GM12878 (cell line): Measurements from ENCODE around the gene ASIC2. TPM values are rescaled to one million over a fixed set of nuclear protein-coding genes. Genes with fewer than 3 reads are reported as not detected.

Experiments
- ATAC-seq: fragments of 200-7000 bp; cut with Tn5 transposase; 3 replicates; pipeline ENCODE4 v1.9.1; 2020; ENCODE audit warnings: mild to moderate bottlenecking, moderate library complexity
- BruUV-seq: library from RNA; stranded (reverse); fragments of 400-500 nt; replicated peaks from 2 replicates; lab custom pipeline; 2021; lab: Mats Ljungman, UMichigan
- CTCF ChIA-PET: fragments of 300-600 bp; sonication (Branson Sonifier 250); formaldehyde crosslinking; extraction: SDS; loops from one replicate; lab custom pipeline; 2021; ENCODE audit warnings: inconsistent platforms; lab: Yijun Ruan, JAX
- POLR2A ChIA-PET: fragments of 350-600 bp; formaldehyde crosslinking; extraction: SDS; loops from one replicate; lab custom pipeline; 2021; ENCODE audit warnings: inconsistent platforms; lab: Charles Lee
- RAD21 ChIA-PET: fragments of 300-600 bp; sonication (Branson Sonifier 250); formaldehyde crosslinking; loops from one replicate; lab custom pipeline; 2023; ENCODE audit warnings: antibody characterized with exemption; ENCODE audit not compliant: unreplicated experiment; lab: Charles Lee
- SMC1A ChIA-PET: fragments of 300-600 bp; sonication (Branson Sonifier 250); formaldehyde crosslinking; loops from one replicate; lab custom pipeline; 2023; ENCODE audit not compliant: unreplicated experiment, uncharacterized antibody; lab: Charles Lee
- DNase-seq: peaks from one replicate; pipeline ENCODE4 v3.0.0-alpha.2; 2011; ENCODE audit warnings: low read depth, low spot score
- FAIRE-seq: peaks from 3 replicates; lab custom pipeline; 2011; peaks lifted over from hg19 to GRCh38; lab: Jason Lieb, UNC
- H2AFZ ChIP-seq: 2 replicates; pipeline ENCODE4 v1.6.0; 2011; ENCODE audit warnings: low read depth, low read length, control low read depth; ENCODE audit not compliant: control insufficient read depth
- H3K27ac ChIP-seq: 2 replicates; pipeline ENCODE4 v1.5.1; 2011; ENCODE audit warnings: control low read depth; ENCODE audit not compliant: control insufficient read depth, insufficient read depth
- H3K27me3 ChIP-seq, 2 experiments: replicated peaks in 1 of 2; 2 replicates each; pipeline versions ENCODE4 v1.6.0 to v1.6.1; 2011; ENCODE audit warnings: low read length in 1 of 2; ENCODE audit not compliant: control insufficient read depth in 2 of 2, insufficient read depth in 2 of 2
- H3K36me3 ChIP-seq, 2 experiments: 2 replicates each; pipeline ENCODE4 v1.5.1; 2011; ENCODE audit warnings: low read length in 1 of 2; ENCODE audit not compliant: control insufficient read depth in 2 of 2, insufficient read depth in 2 of 2
- H3K4me1 ChIP-seq: 2 replicates; pipeline ENCODE4 v1.6.1; 2011; ENCODE audit warnings: mild to moderate bottlenecking, low read length, moderate library complexity, mixed read lengths; ENCODE audit not compliant: control insufficient read depth, insufficient read depth
- H3K4me2 ChIP-seq: 2 replicates; pipeline ENCODE4 v1.6.0; 2011; ENCODE audit warnings: control low read depth; ENCODE audit not compliant: control insufficient read depth, insufficient read depth
- H3K4me3 ChIP-seq: fragments of 200-600 bp; sonication (generic); 2 replicates; pipeline ENCODE4 v1.5.1; 2016
- H3K79me2 ChIP-seq: 2 replicates; pipeline ENCODE4 v1.6.0; 2011; ENCODE audit warnings: low read length; ENCODE audit not compliant: control insufficient read depth, insufficient read depth
- H3K9ac ChIP-seq: 2 replicates; pipeline ENCODE4 v1.8.0; 2011; ENCODE audit warnings: low read length, control low read depth, mixed read lengths; ENCODE audit not compliant: control insufficient read depth, insufficient read depth
- H3K9me3 ChIP-seq: replicated peaks from 3 replicates; pipeline ENCODE4 v1.5.1; 2011; ENCODE audit warnings: mild to moderate bottlenecking, low read length; ENCODE audit not compliant: control insufficient read depth, insufficient read depth
- H4K20me1 ChIP-seq: 2 replicates; pipeline ENCODE4 v1.6.0; 2011; ENCODE audit not compliant: control insufficient read depth, insufficient read depth
- BCL11A ChIP-seq: IDR thresholded peaks from 2 replicates; pipeline ENCODE4 v1.6.1; 2011; ENCODE audit warnings: low read depth, low read length
- ESRRA ChIP-seq: IDR thresholded peaks from 2 replicates; pipeline ENCODE4 v1.6.1; 2012; ENCODE audit warnings: mild to moderate bottlenecking, low read length, improper control_type of control experiment
- GABPA ChIP-seq: IDR thresholded peaks from 2 replicates; pipeline ENCODE4 v1.6.1; 2014; ENCODE audit warnings: antibody characterized with exemption, low read depth, mild to moderate bottlenecking, inconsistent platforms
- HDAC2 ChIP-seq: fragments of 200-600 bp; sonication (generic); IDR thresholded peaks from 2 replicates; pipeline ENCODE4 v1.6.1; 2017
- JUNB ChIP-seq: IDR thresholded peaks from 2 replicates; pipeline ENCODE4 v1.6.1; 2016; ENCODE audit warnings: antibody characterized with exemption, mild to moderate bottlenecking
- NR2C1 ChIP-seq: fragments of 450-650 bp; IDR thresholded peaks from 2 replicates; pipeline ENCODE4 v1.6.1; 2017; ENCODE audit warnings: antibody characterized with exemption, mild to moderate bottlenecking, moderate library complexity
- NR2C2 ChIP-seq: IDR thresholded peaks from 2 replicates; pipeline ENCODE4 v1.6.1; 2011; ENCODE audit warnings: borderline replicate concordance, low read depth; ENCODE audit not compliant: control insufficient read depth, insufficient read length
- STAT1 ChIP-seq: fragments of 450-650 bp; conservative IDR thresholded peaks from 2 replicates; pipeline ENCODE4 v1.6.1; 2014; ENCODE audit warnings: antibody characterized with exemption, mild to moderate bottlenecking
- TCF12 ChIP-seq: IDR thresholded peaks from 2 replicates; pipeline ENCODE4 v1.6.1; 2011; ENCODE audit warnings: low read depth, mild to moderate bottlenecking, low read length
- WRNIP1 ChIP-seq: IDR thresholded peaks from 2 replicates; pipeline ENCODE4 v1.6.1; 2011; ENCODE audit warnings: low read depth, low read length, improper control_type of control experiment, borderline replicate concordance
- ZNF217 ChIP-seq: fragments of 450-650 bp; IDR thresholded peaks from 2 replicates; pipeline ENCODE4 v1.6.1; 2017; ENCODE audit warnings: antibody characterized with exemption, mild to moderate bottlenecking
- ZNF24 ChIP-seq: fragments of 450-650 bp; IDR thresholded peaks from 2 replicates; pipeline ENCODE4 v1.6.1; 2017; ENCODE audit warnings: antibody characterized with exemption, mild to moderate bottlenecking
- WGBS: methylation state at CpG from one replicate; pipeline ENCODE4 v1.1.6; 2016; ENCODE audit warnings: low lambda C conversion rate; ENCODE audit not compliant: insufficient replicate concordance, insufficient coverage; ENCODE audit errors: missing lambda C conversion rate; 5-methylcytosine and 5-hydroxymethylcytosine counted together
- in situ Hi-C: fragments of 300-500 bp; cut with MboI; formaldehyde crosslinking; loops from 9 replicates; pipeline ENCODE4 v1.14.3; 2018; ENCODE audit warnings: mixed read lengths
- intact Hi-C: fragments of 100-400 bp; cut with micrococcal nuclease; formaldehyde crosslinking; loops from one replicate; pipeline ENCODE4 v1.14.2; 2022; ENCODE audit not compliant: unreplicated experiment
- polyA plus RNA-seq, 11 experiments: library from polyadenylated mRNA; depleted of rRNA in 4 of 11; unstranded in 6 of 11; stranded (reverse) in 5 of 11; fragments of >200 nt; fragmentation: Nextera tagmentation in 4 of 11; fragmentation: Illumina TruSeq in 1 of 11; extraction: Ambion mirVana in 4 of 11; extraction: Trizol in 1 of 11; gene quantifications; 1 replicate in 1 of 11; 2 replicates in 10 of 11; pipeline versions ENCODE4 v1.2.1 to v1.2.3, GENCODE V29; 2011 to 2016; ENCODE audit warnings: inconsistent platforms in 2 of 11, missing spikeins in 2 of 11, low read depth in 1 of 11
- total RNA-seq, 4 experiments: library from RNA; depleted of rRNA in 3 of 4; stranded (reverse); fragments of >200 nt in 3 of 4; fragmentation: Illumina TruSeq in 1 of 4; extraction: Trizol in 1 of 4; gene quantifications; 2 replicates each; pipeline versions ENCODE4 v1.2.1 to v1.2.3, GENCODE V29; 2013 to 2021
- TF ChIP-seq, protein P1 (sequence below): IDR thresholded peaks from 2 replicates; pipeline ENCODE4 v1.6.1; 2011; ENCODE audit warnings: low read depth, mild to moderate bottlenecking, low read length, moderate library complexity, borderline replicate concordance; ENCODE audit errors: extremely low read depth
- TF ChIP-seq, protein P2 (sequence below): fragments of 450-650 bp; IDR thresholded peaks from 2 replicates; pipeline ENCODE4 v1.6.1; 2018; ENCODE audit warnings: borderline replicate concordance, mild to moderate bottlenecking; ENCODE audit not compliant: partially characterized antibody
- TF ChIP-seq, protein P3 (sequence below): fragments of 450-650 bp; formaldehyde crosslinking; IDR thresholded peaks from 2 replicates; pipeline ENCODE4 v1.4.0; 2022; ENCODE audit warnings: mild to moderate bottlenecking, moderate library complexity
- TF ChIP-seq, protein P4 (sequence below): fragments of 450-650 bp; IDR thresholded peaks from 2 replicates; pipeline ENCODE4 v1.6.1; 2016; ENCODE audit warnings: mild to moderate bottlenecking, moderate library complexity, borderline replicate concordance

The ASIC2 gene
- total and polyA plus RNA-seq, 10 of the 15 experiments (the other 5 are each of a cell fraction or from before 2014, with no cell fraction given): not detected

DNA sequence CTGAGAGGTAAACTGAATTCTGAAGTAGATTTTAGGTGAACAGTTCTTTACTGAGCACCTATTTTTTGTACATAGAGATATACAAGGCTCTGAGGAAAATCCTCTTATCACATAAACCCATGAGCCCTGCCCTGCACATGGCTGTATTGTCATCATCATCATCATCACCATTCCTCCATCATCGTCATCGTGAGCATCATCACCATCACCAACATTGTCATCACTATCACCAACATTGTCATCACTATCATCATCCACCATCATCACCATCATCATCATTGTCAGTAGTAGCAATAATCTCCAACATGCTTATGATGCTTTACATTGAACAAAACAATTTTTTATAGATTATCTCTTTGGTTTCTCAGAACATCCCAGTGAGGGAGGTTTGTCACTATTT, 20.7 kb downstream of the ASIC2 start:
- Histone ChIP-seq H3K4me2 (no peak overlapping the region), H3K9ac (no peak overlapping the region), H3K27ac (no peak overlapping the region), H3K4me1 (no peaks in the 10 kb centered on the region), H3K9me3 (no peaks in the 10 kb centered on the region), H3K27me3 (no peaks in the 10 kb centered on the region), H3K4me3 (no peak overlapping the region), H4K20me1 (no peaks in the 10 kb centered on the region), H3K79me2 (no peaks in the 10 kb centered on the region), H3K36me3 (no peaks in the 10 kb centered on the region), H2AFZ (no peak overlapping the region)
- SMC1A ChIA-PET: no interaction called here
- intact Hi-C loops: no loop called here
- CTCF ChIA-PET: no interaction called here
- RAD21 ChIA-PET: no interaction called here
- ATAC-seq (no peak), FAIRE-seq (no peak), DNase-seq (no peak)
- BruUV-seq: no TSS peak
- POLR2A ChIA-PET: no interaction called here
- WGBS: 3% methylated on average over 2 of the region's 2 CpGs
- in situ Hi-C loops: no loop called here
- TF ChIP-seq, protein P1, sequence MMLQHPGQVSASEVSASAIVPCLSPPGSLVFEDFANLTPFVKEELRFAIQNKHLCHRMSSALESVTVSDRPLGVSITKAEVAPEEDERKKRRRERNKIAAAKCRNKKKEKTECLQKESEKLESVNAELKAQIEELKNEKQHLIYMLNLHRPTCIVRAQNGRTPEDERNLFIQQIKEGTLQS: no peak
- TF ChIP-seq ZNF217 (no peak), HDAC2 (no peak), JUNB (no peak), STAT1 (no peak), NR2C2 (no peak), ESRRA (no peak), BCL11A (no peak), GABPA (no peak), TCF12 (no peak), ZNF24 (no peak), WRNIP1 (no peak), NR2C1 (no peak)
- TF ChIP-seq, protein P2, sequence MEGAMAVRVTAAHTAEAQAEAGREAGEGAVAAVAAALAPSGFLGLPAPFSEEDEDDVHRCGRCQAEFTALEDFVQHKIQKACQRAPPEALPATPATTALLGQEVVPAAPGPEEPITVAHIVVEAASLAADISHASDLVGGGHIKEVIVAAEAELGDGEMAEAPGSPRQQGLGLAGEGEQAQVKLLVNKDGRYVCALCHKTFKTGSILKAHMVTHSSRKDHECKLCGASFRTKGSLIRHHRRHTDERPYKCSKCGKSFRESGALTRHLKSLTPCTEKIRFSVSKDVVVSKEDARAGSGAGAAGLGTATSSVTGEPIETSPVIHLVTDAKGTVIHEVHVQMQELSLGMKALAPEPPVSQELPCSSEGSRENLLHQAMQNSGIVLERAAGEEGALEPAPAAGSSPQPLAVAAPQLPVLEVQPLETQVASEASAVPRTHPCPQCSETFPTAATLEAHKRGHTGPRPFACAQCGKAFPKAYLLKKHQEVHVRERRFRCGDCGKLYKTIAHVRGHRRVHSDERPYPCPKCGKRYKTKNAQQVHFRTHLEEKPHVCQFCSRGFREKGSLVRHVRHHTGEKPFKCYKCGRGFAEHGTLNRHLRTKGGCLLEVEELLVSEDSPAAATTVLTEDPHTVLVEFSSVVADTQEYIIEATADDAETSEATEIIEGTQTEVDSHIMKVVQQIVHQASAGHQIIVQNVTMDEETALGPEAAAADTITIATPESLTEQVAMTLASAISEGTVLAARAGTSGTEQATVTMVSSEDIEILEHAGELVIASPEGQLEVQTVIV: no peak
- TF ChIP-seq, protein P3, sequence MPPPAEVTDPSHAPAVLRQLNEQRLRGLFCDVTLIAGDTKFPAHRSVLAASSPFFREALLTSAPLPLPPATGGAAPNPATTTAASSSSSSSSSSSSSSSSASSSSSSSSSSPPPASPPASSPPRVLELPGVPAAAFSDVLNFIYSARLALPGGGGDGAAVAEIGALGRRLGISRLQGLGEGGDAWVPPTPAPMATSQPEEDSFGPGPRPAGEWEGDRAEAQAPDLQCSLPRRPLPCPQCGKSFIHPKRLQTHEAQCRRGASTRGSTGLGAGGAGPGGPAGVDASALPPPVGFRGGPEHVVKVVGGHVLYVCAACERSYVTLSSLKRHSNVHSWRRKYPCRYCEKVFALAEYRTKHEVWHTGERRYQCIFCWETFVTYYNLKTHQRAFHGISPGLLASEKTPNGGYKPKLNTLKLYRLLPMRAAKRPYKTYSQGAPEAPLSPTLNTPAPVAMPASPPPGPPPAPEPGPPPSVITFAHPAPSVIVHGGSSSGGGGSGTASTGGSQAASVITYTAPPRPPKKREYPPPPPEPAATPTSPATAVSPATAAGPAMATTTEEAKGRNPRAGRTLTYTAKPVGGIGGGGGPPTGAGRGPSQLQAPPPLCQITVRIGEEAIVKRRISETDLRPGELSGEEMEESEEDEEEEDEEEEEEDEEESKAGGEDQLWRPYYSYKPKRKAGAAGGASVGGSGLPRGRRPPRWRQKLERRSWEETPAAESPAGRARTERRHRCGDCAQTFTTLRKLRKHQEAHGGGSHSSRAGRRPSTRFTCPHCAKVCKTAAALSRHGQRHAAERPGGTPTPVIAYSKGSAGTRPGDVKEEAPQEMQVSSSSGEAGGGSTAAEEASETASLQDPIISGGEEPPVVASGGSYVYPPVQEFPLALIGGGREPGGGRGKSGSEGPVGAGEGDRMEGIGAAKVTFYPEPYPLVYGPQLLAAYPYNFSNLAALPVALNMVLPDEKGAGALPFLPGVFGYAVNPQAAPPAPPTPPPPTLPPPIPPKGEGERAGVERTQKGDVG (CRISPR knock-in tag): no peak
- TF ChIP-seq, protein P4, sequence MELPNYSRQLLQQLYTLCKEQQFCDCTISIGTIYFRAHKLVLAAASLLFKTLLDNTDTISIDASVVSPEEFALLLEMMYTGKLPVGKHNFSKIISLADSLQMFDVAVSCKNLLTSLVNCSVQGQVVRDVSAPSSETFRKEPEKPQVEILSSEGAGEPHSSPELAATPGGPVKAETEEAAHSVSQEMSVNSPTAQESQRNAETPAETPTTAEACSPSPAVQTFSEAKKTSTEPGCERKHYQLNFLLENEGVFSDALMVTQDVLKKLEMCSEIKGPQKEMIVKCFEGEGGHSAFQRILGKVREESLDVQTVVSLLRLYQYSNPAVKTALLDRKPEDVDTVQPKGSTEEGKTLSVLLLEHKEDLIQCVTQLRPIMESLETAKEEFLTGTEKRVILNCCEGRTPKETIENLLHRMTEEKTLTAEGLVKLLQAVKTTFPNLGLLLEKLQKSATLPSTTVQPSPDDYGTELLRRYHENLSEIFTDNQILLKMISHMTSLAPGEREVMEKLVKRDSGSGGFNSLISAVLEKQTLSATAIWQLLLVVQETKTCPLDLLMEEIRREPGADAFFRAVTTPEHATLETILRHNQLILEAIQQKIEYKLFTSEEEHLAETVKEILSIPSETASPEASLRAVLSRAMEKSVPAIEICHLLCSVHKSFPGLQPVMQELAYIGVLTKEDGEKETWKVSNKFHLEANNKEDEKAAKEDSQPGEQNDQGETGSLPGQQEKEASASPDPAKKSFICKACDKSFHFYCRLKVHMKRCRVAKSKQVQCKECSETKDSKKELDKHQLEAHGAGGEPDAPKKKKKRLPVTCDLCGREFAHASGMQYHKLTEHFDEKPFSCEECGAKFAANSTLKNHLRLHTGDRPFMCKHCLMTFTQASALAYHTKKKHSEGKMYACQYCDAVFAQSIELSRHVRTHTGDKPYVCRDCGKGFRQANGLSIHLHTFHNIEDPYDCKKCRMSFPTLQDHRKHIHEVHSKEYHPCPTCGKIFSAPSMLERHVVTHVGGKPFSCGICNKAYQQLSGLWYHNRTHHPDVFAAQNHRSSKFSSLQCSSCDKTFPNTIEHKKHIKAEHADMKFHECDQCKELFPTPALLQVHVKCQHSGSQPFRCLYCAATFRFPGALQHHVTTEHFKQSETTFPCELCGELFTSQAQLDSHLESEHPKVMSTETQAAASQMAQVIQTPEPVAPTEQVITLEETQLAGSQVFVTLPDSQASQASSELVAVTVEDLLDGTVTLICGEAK: no peak
